GM06990 (cell line): ENCODE measurements around the gene ITCH.
"Not testable (repeated sequence)": the region's sequence is repeated elsewhere in the genome, so short reads cannot be mapped to it uniquely, and the experiment has no call there.

Source experiments
- DNase-seq: peaks from one replicate; pipeline ENCODE4 v3.0.0-alpha.2; 2011; ENCODE audit not compliant: insufficient read length; ENCODE audit errors: extremely low read depth
- H3K27me3 ChIP-seq: replicated peaks from 2 replicates; pipeline ENCODE4 v1.6.0; 2011; ENCODE audit warnings: low read length; ENCODE audit not compliant: control insufficient read depth, insufficient read depth
- H3K36me3 ChIP-seq: 2 replicates; pipeline ENCODE4 v1.5.1; 2011; ENCODE audit warnings: low read length; ENCODE audit not compliant: control insufficient read depth, insufficient read depth
- H3K4me3 ChIP-seq: replicated peaks from 2 replicates; pipeline ENCODE4 v1.5.1; 2011; ENCODE audit warnings: low read depth, mild to moderate bottlenecking, control low read depth, low read length
- CTCF ChIP-seq: IDR thresholded peaks from 2 replicates; pipeline ENCODE4 v1.5.1; 2011; ENCODE audit warnings: low read length, control low read depth, mild to moderate bottlenecking, inconsistent platforms; ENCODE audit not compliant: insufficient read depth, poor library complexity, severe bottlenecking

Gene ITCH

DNA sequence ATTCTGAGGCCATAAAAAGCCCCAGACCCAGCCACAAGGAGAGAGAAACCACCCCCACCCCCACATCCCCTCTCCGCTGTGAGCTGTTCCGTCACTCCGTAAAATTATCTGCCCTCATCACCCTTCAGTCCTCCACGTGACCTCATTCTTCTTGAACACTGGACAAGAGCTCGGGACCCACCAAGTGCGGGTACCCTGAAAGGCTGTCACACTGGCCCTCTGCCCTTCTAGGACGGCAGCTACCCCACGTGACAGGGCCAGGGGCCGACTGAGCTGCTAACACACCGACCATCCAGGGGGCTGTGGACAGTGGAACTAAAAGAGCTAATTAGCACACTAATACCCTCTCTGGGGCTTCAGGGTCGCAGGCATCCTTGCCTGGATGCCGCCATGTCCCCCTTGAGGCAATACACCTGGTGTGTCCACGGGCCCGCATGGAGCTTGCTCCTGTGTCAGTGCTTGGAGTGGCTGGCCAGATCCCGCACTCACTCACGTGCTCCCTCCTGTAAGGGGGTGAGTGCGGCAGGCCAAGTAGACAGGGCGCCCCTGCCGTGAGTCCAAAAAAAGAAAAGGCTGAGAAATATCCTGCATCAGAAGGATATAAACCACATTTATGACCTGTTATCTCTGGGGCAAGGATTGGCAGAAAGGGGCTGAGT lies 30.7 kb upstream of the ITCH start:
- H3K36me3 ChIP-seq = no peaks in the 10 kb centered on the region
- no peak for TF ChIP-seq CTCF
- no peak for DNase-seq
- no peaks in the 10 kb centered on the region for H3K27me3 ChIP-seq
- no peak overlapping the region for H3K4me3 ChIP-seq

DNA sequence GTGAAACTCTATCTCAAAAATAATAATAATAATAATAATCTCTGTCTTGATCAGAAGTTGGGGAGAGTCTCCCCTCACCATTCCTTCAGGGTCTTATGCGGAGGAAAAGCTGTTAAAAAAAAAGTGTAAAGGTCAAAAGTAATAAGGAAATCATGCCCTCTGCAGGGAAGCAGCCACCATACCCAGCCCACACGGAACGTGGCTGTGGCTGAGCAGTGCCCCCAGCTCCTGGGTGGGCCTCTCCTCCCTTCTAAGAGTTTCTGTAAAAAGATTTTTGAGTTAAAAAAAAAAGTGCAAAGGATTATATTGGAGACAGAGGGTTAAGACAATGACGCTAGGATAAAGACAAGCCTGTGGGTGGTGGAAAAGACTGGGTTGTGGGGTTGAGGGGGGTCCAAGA lies 29.3 kb upstream of the ITCH start:
- H3K27me3 ChIP-seq = no peaks in the 10 kb centered on the region
- no peak for DNase-seq
- H3K36me3 ChIP-seq = no peaks in the 10 kb centered on the region
- TF ChIP-seq CTCF = no peak
- no peak overlapping the region for H3K4me3 ChIP-seq

- no peak for DNase-seq
- Histone ChIP-seq H3K4me3 (no peak overlapping the region), H3K27me3 (no peaks in the 10 kb centered on the region), H3K36me3 (no peaks in the 10 kb centered on the region)
- TF ChIP-seq CTCF = no peak
Measured at GRCh38 chr20:34334654-34335407, 28.2 kb upstream of the ITCH start.

- no peaks in the 10 kb centered on the region for H3K27me3 ChIP-seq
Measured at GRCh38 chr20:34337544-34337943, 25.5 kb upstream of the ITCH start.

DNA sequence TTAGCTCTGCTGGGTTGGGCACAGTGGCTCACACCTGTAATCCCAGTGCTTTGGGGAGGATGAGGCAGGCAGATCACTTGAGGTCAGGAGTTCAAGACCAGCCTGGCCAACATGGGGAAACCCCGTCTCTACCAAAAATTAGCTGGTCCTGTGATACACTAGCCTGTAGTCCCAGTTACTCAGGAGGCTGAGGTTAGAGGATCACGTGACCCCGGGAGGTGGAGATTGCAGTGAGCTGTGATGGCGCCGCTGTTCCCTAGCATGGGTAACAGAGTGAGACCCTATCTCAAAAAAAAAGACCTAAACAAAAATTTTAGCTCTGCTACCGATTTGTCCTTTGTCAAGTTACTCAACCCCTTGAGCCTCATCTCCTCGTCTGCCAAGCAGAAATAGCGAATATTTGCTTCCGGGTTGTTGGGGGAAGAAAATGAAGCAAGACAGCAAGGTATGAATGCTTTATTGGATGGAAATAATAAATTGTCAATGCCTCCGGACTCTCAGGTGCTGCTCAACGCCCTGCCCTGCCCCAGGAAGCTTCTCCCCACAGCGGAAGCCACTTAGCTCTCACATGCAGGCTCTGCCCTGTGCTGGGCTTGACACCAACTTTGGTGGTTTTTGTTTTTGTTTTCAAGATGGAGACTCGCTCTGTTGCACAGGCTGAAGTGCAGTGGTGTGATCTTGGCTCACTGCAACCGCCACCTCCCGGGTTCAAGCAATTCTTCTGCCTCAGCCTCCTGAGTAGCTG lies 24.9 kb upstream of the ITCH start:
- DNase-seq = peak; percentile 47
- H3K36me3 ChIP-seq = no peaks in the 10 kb centered on the region

More at GRCh38 chr20:34337544-34337943, 25.5 kb upstream of the ITCH start:
- TF ChIP-seq CTCF = no peak
- Histone ChIP-seq H3K36me3 (no peaks in the 10 kb centered on the region), H3K4me3 (peak overlapping the region; percentile 69; the same call in 1 of the 2 replicates)
- no peak for DNase-seq

DNA sequence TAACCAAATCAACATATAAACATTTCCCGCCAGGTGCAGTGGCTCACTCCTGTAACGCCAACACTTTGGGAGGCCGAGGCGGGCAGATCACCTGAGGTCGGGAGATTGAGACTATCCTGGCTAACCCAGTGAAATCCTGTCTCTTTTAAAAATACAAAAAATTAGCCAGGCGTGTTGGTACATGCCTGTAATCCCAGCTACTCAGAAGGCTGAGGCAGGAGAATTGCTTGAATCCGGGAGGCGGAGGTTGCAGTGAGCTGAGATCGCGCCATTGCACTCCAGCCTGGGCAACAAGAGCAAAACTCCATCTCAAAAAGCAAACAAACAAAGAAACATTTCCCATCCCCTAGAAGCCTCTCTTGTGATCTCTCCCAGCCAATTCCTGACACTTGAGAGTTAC lies 22.3 kb upstream of the ITCH start:
- not testable (repeated sequence) for H3K36me3 ChIP-seq, H3K4me3 ChIP-seq, H3K27me3 ChIP-seq, DNase-seq

More for the DNA sequence above, 24.9 kb upstream of the ITCH start:
- no peaks in the 10 kb centered on the region for H3K27me3 ChIP-seq
- H3K4me3 ChIP-seq = peak overlapping the region; percentile 69
- no peak for TF ChIP-seq CTCF

- not testable (repeated sequence) for DNase-seq, H3K36me3 ChIP-seq, H3K4me3 ChIP-seq, H3K27me3 ChIP-seq
Measured at GRCh38 chr20:34341199-34341598, 21.9 kb upstream of the ITCH start.
